ELR (cell line): ENCODE measurements around the gene GABRG3.

Experiments used
- DNase-seq: peaks from one replicate; pipeline ENCODE4 v3.0.0-alpha.2; 2015; ENCODE audit warnings: low read depth

Gene GABRG3

DNA sequence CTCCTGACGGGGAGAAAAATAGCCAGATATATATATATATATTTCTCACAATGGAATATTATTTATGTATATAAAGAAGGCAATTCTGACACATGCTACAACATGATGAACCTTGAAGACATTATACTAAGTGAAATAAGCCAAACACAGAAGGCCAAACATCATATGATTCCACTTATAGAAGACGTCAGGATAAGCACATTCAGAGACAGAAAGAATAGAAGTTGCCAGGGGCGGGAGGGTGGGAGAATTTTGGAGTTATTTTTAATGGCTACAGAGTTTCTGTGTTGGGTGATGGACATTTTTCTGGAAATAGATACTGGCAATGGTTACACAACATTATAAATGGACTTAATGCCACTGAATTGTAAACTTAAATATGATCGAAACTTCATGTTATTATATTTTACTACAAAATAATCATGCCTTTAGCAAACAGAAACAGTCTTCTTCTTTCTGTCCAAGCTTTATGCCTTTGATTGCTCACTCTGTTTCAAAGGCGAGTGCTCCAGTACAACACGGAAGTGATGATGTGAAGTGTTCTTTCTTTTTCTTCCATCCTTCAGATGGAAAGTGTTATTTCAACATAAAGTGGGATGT lies 614.2 kb downstream of the GABRG3 start:
- DNase-seq = no peak

DNA sequence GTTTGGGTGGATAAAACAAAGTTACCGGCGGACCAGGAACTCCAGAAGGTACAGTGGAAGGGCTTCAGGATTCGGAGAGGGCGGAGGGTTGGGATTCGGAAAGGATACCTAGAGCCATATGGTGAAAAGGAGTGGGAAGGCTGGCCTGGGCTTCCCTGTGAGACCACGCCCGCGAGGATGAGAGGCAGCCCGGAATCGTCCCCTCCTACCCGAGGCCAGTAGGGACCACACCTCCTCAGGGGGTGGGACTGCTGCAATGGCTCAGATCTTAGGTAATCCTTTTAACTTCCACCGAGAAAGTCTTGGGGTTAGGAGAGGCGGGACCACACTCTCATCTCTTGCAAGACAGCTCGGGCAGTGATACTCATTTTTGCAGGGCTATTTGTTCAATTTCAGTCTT lies 616.8 kb downstream of the GABRG3 start:
- DNase-seq = no peak

DNA sequence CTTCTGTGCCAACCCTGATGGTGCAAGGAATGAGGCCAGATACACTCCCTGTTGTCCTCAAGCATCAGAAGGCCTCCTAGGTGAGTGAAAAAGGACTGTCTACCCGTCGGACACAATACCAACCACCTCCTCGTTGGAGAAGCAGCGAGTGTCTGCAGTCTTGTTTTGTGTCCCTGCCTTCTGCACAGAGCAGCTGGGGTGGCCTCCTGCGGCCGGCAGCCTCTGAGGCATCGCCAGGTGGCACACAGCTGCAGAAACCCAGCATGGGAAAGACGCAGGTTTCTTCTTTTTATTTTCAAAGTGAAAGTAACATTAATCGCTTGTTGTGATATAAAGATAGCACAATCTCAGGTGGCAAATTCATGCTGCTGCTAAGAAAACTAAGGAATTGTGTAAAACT lies 618.3 kb downstream of the GABRG3 start:
- no peak for DNase-seq

DNA sequence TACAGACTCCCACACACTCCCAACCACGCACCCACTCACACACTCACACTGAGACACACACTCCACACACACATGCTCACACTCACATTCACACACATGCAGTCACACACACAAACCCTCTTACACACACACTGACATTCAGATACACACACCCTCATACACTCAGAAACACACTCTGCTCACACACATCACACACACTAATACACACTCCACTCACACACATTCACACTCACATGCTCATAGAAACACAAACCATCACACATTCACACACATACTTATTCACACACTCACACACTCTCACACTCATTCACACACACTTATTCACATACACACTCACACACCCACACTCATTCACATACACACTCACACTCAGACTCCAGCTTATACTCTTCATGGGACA lies 618.8 kb downstream of the GABRG3 start:
- DNase-seq = no peak
